Ovary (tissue), 9 donors: ENCODE data around the gene NRXN2. TPM values are rescaled to one million over a fixed set of nuclear protein-coding genes. Genes with fewer than 3 reads are reported as not detected.

ENCODE experiments used
- DNase-seq, 5 donors: peaks; one replicate each; pipeline ENCODE4 v3.0.0-alpha.2; 2019 to 2020
- H3K27ac ChIP-seq, 2 donors: fragments of 200-600 bp; one replicate each; pipeline versions ENCODE4 v1.5.1 to v1.8.0; 2019 to 2022
- H3K27me3 ChIP-seq: fragments of 200-600 bp; one replicate; pipeline ENCODE4 v1.8.0; 2022
- H3K36me3 ChIP-seq: fragments of 200-600 bp; sonication (generic); one replicate; pipeline ENCODE4 v1.5.1; 2019
- H3K4me1 ChIP-seq: one replicate; pipeline ENCODE4 v1.8.1; 2013; ENCODE audit warnings: mild to moderate bottlenecking, moderate library complexity; ENCODE audit not compliant: insufficient read depth
- H3K4me3 ChIP-seq: fragments of 200-600 bp; sonication (generic); one replicate; pipeline ENCODE4 v1.5.1; 2017
- H3K9me3 ChIP-seq, 2 donors: fragments of 200-600 bp in 1 of 2; sonication (generic) in 1 of 2; one replicate each; pipeline versions ENCODE4 v1.5.1 to v1.8.1; 2013 to 2019; ENCODE audit warnings: mild to moderate bottlenecking in 1 of 2, moderate library complexity in 1 of 2
- EP300 ChIP-seq: sonication (generic); formaldehyde crosslinking; IDR thresholded peaks from one replicate; pipeline ENCODE4 v1.6.1; 2017; ENCODE audit warnings: antibody characterized with exemption
- POLR2A ChIP-seq: fragments of 450-650 bp; IDR thresholded peaks from one replicate; pipeline ENCODE4 v1.6.1; 2017; ENCODE audit warnings: antibody characterized with exemption, mild to moderate bottlenecking, moderate library complexity
- WGBS, 3 donors: extraction: QIAGEN DNeasy Blood & Tissue Kit in 1 of 3; methylation state at CpG; one replicate each; pipeline versions ENCODE4 v1.1.5 to v1.1.7; 2013 to 2017; 5-methylcytosine and 5-hydroxymethylcytosine counted together
- intact Hi-C, 4 donors: fragments of 100-400 bp; cut with DNase I; formaldehyde crosslinking; loops; one replicate each; pipeline versions ENCODE4 v1.11.0 to v1.15.1; 2022 to 2023
- polyA plus RNA-seq, 2 donors: library from polyadenylated mRNA; stranded (reverse); fragments of 200-250 nt in 1 of 2; fragments of 350-450 nt in 1 of 2; fragmentation: Illumina TruSeq in 1 of 2; extraction: RNeasy Lipid Tissue Mini Kit (QIAGEN cat#74804) in 1 of 2; gene quantifications; one replicate each; pipeline ENCODE4 v1.2.3, GENCODE V29; 2013 to 2014
- total RNA-seq, 7 donors: library from RNA; depleted of rRNA in 2 of 7; stranded (reverse); fragments of >200 nt in 2 of 7; fragmentation: NEBNext Ultra II Directional in 3 of 7; extraction: Animal tissue kit (Norgen Biotek cat#: 25700) in 3 of 7; gene quantifications; one replicate each; pipeline versions ENCODE4 v1.1.0 to v1.2.4, GENCODE V29; 2016 to 2023
- TF ChIP-seq, protein P1 (sequence below), 3 donors: fragments of 450-650 bp in 2 of 3; fragments of 200-600 bp in 1 of 3; IDR thresholded peaks; one replicate each; pipeline versions ENCODE4 v1.5.1 to v1.8.0; 2016 to 2022; ENCODE audit warnings: antibody characterized with exemption in 3 of 3, mild to moderate bottlenecking in 1 of 3
- donor health status: DM: no; HTN: no; CAD: no; lungs with moderate emphysema.
- donor health status: DM: no; HTN: no; CAD: no.
- donor health status: Bipolar disorder and iron deficiency.
- donor health status: DM: yes; HTN: yes; CAD: no.
- donor health status: DM: no; HTN: no; CAD: no.
- donor health status: DM: yes; HTN: yes; CAD: no.

NRXN2 gene
- total and polyA plus RNA-seq, 9 donors, result 6.4 to 64.1 (median 19.7) TPM

- intact Hi-C loops, result no loop called here
Measured at GRCh38 chr11:64644647-64645275, 78.2 kb downstream of the NRXN2 start.

GRCh38 chr11:64643920-64644646 is 78.9 kb downstream of the NRXN2 start:
- intact Hi-C loops, result no loop called here
- no peaks in the 10 kb centered on the region for H3K36me3 ChIP-seq
- H3K4me1 ChIP-seq, result peaks cover 4% of the 10 kb centered on the region
- H3K9me3 ChIP-seq, result no peaks in the 10 kb centered on the region
- H3K4me3 ChIP-seq, result peak overlapping the region; percentile 69
- TF ChIP-seq, protein P1, sequence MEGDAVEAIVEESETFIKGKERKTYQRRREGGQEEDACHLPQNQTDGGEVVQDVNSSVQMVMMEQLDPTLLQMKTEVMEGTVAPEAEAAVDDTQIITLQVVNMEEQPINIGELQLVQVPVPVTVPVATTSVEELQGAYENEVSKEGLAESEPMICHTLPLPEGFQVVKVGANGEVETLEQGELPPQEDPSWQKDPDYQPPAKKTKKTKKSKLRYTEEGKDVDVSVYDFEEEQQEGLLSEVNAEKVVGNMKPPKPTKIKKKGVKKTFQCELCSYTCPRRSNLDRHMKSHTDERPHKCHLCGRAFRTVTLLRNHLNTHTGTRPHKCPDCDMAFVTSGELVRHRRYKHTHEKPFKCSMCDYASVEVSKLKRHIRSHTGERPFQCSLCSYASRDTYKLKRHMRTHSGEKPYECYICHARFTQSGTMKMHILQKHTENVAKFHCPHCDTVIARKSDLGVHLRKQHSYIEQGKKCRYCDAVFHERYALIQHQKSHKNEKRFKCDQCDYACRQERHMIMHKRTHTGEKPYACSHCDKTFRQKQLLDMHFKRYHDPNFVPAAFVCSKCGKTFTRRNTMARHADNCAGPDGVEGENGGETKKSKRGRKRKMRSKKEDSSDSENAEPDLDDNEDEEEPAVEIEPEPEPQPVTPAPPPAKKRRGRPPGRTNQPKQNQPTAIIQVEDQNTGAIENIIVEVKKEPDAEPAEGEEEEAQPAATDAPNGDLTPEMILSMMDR (IDR thresholded peaks at IDR 0.05), result no peak
- TF ChIP-seq POLR2A, result no peak
- no peak for TF ChIP-seq EP300
- DNase-seq, result no peak
- no peak overlapping the region for H3K27ac ChIP-seq
- WGBS, 3 donors, result 17 to 19% (median 17%) methylated on average over 19 of the region's 19 CpGs
- no peaks in the 10 kb centered on the region for H3K27me3 ChIP-seq

More at GRCh38 chr11:64644647-64645275, 78.2 kb downstream of the NRXN2 start:
- Histone ChIP-seq H3K27ac (no peak overlapping the region), H3K27me3 (no peaks in the 10 kb centered on the region), H3K4me1 (peaks cover 4% of the 10 kb centered on the region), H3K4me3 (no peak overlapping the region), H3K9me3 (no peaks in the 10 kb centered on the region), H3K36me3 (no peaks in the 10 kb centered on the region)
- no peak for TF ChIP-seq EP300
- TF ChIP-seq, protein P1 (IDR thresholded peaks at IDR 0.05), result peak in 1 of 3 donors; percentile 18
- TF ChIP-seq POLR2A, result no peak
- no peak for DNase-seq
- WGBS, 3 donors, result 50 to 55% (median 50%) methylated on average over 11 of the region's 11 CpGs

- TF ChIP-seq EP300, result no peak
- TF ChIP-seq POLR2A, result no peak
- TF ChIP-seq, protein P1 (IDR thresholded peaks at IDR 0.05), result no peak
- no peaks in the 10 kb centered on the region for H3K9me3 ChIP-seq
- no peak overlapping the region for H3K27ac ChIP-seq
- intact Hi-C loops, result no loop called here
- H3K4me1 ChIP-seq, result peaks cover 4% of the 10 kb centered on the region
- peak overlapping the region; percentile 69 for H3K4me3 ChIP-seq
- H3K36me3 ChIP-seq, result no peaks in the 10 kb centered on the region
- peak; percentile 47 to 70 (median 65) for DNase-seq
- 1 to 2% (median 2%) methylated on average over 45 to 52 of the region's 53 CpGs for WGBS, 3 donors
- no peaks in the 10 kb centered on the region for H3K27me3 ChIP-seq
Measured at GRCh38 chr11:64643256-64643881, 79.6 kb downstream of the NRXN2 start.

DNA sequence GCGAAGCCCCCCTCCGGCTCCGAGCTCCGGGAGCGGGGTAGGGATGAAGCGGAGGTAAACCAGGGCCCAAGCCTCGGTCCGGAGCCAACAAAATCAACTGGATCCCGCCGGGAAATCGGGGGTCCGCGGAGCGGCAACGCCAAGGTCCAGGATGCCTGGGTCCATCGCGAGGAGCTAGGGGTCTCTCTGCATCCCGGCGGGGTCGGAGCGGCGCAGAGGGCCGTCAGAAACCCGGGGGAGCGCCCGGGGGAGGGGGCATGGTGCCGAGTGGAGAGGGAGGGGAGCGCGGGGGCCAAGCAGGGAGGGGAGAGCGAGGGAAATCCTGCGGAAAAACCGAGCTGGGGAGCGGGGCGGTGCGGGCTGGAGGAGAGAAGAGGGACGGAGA is 80.1 kb downstream of the NRXN2 start:
- 1 to 2% (median 1%) methylated on average over 32 to 36 of the region's 36 CpGs for WGBS, 3 donors
- peak overlapping the region; percentile 69 for H3K4me3 ChIP-seq
- no peak overlapping the region for H3K27ac ChIP-seq
- no peaks in the 10 kb centered on the region for H3K9me3 ChIP-seq
- intact Hi-C loops, result no loop called here
- DNase-seq, result peak in 4 of 5 donors; percentile 46 to 57 (median 52)
- H3K4me1 ChIP-seq, result peaks cover 6% of the 10 kb centered on the region
- TF ChIP-seq, protein P1 (IDR thresholded peaks at IDR 0.05), result no peak
- no peak for TF ChIP-seq EP300
- no peak for TF ChIP-seq POLR2A
- no peaks in the 10 kb centered on the region for H3K27me3 ChIP-seq
- no peaks in the 10 kb centered on the region for H3K36me3 ChIP-seq
